GM18505 (cell line): ENCODE data around the gene MRPL40.
"Not testable (repeated sequence)": the region's sequence is repeated elsewhere in the genome, so short reads cannot be mapped to it uniquely, and the experiment has no call there.

Source experiments
- ATAC-seq: cut with Tn5 transposase; IDR thresholded peaks from one replicate; pipeline ENCODE4 v1.9.1; 2021; ENCODE audit not compliant: unreplicated experiment
- POLR2A ChIP-seq: IDR thresholded peaks from 4 replicates; pipeline ENCODE4 v1.6.1; 2011; ENCODE audit warnings: borderline replicate concordance; ENCODE audit not compliant: insufficient read depth, insufficient read length; ENCODE audit errors: extremely low read depth

MRPL40 gene

GRCh38 chr22:19440411-19441195, 8.3 kb downstream of the MRPL40 start:
- TF ChIP-seq POLR2A, result no peak
- no peak for ATAC-seq

GRCh38 chr22:19442166-19442565, 9.8 kb downstream of the MRPL40 start:
- TF ChIP-seq POLR2A, result no peak
- ATAC-seq, result no peak

- ATAC-seq, result no peak
- no peak for TF ChIP-seq POLR2A
Measured at GRCh38 chr22:19443544-19444211, 11.3 kb downstream of the MRPL40 start.

GRCh38 chr22:19445279-19445982, 13.1 kb downstream of the MRPL40 start:
- not testable (repeated sequence) for ATAC-seq

GRCh38 chr22:19446603-19447329, 14.4 kb downstream of the MRPL40 start:
- no peak for TF ChIP-seq POLR2A
- ATAC-seq, result no peak

- peak; percentile 79 for ATAC-seq
- peak; percentile 83 for TF ChIP-seq POLR2A
Measured at GRCh38 chr22:19447330-19448075, 15.2 kb downstream of the MRPL40 start, which contains the start of gene C22orf39. TSS of gene C22orf39 (minus strand) at chr22:19447711. CDS start at chr22:19447688, 23 bp downstream.

- TF ChIP-seq POLR2A, result no peak
- ATAC-seq, result peak; percentile 37
Measured at GRCh38 chr22:19448076-19448607, 15.8 kb downstream of the MRPL40 start.

- no peak for ATAC-seq
- TF ChIP-seq POLR2A, result no peak
Measured at GRCh38 chr22:19448739-19449421, 16.5 kb downstream of the MRPL40 start.

GRCh38 chr22:19449422-19449767, 17.1 kb downstream of the MRPL40 start:
- no peak for ATAC-seq
- TF ChIP-seq POLR2A, result no peak

- no peak for ATAC-seq
- no peak for TF ChIP-seq POLR2A
Measured at GRCh38 chr22:19450363-19451175, 18.2 kb downstream of the MRPL40 start.

- no peak for TF ChIP-seq POLR2A
- ATAC-seq, result no peak
Measured at GRCh38 chr22:19451570-19451969, 19.2 kb downstream of the MRPL40 start.
